SU-DHL-6 (cell line): ENCODE measurements around the gene FLNB.

Experiments used
- H2AFZ ChIP-seq: fragments of 200-600 bp; sonication (generic); 2 replicates; pipeline ENCODE4 v1.6.1; 2014; ENCODE audit warnings: low read depth, mild to moderate bottlenecking, moderate library complexity, mixed read lengths, antibody characterized with exemption, low read length; ENCODE audit not compliant: severe bottlenecking
- H3F3A ChIP-seq: fragments of 200-600 bp; shearing (Covaris generic); 2 replicates; pipeline ENCODE4 v1.6.0; 2016; ENCODE audit warnings: antibody characterized with exemption, mild to moderate bottlenecking; ENCODE audit not compliant: insufficient read depth
- H3K27ac ChIP-seq: fragments of 200-600 bp; sonication (generic); 2 replicates; pipeline ENCODE4 v1.5.1; 2016; ENCODE audit warnings: low read depth, mild to moderate bottlenecking, low read length, moderate library complexity, mixed read lengths
- H3K27me3 ChIP-seq: fragments of 200-600 bp; sonication (generic), shearing (Covaris generic); 2 replicates; pipeline ENCODE4 v1.6.0; 2014; ENCODE audit warnings: mild to moderate bottlenecking, low read length
- H3K36me3 ChIP-seq: fragments of 200-600 bp; sonication (generic); 2 replicates; pipeline ENCODE4 v1.6.1; 2014; ENCODE audit warnings: mild to moderate bottlenecking, low read length, mixed read lengths
- H3K4me2 ChIP-seq: fragments of 300-600, 200-600 bp; shearing (Covaris generic), sonication (generic); 2 replicates; pipeline ENCODE4 v1.6.0; 2014; ENCODE audit warnings: low read length, low read depth, mild to moderate bottlenecking; ENCODE audit not compliant: poor library complexity, severe bottlenecking
- H3K4me3 ChIP-seq: fragments of 200-600 bp; sonication (generic); 2 replicates; pipeline ENCODE4 v1.5.1; 2014; ENCODE audit warnings: antibody characterized with exemption, low read length, mild to moderate bottlenecking, mixed read lengths; ENCODE audit not compliant: insufficient read depth, poor library complexity, severe bottlenecking
- H3K79me2 ChIP-seq: fragments of 200-600 bp; sonication (generic); 2 replicates; pipeline ENCODE4 v1.6.1; 2014; ENCODE audit warnings: mild to moderate bottlenecking, low read length, moderate library complexity; ENCODE audit not compliant: insufficient read depth
- H3K9ac ChIP-seq: fragments of 200-600 bp; sonication (generic); 2 replicates; pipeline ENCODE4 v1.7.0; 2014; ENCODE audit warnings: mild to moderate bottlenecking, low read length
- H3K9me2 ChIP-seq: fragments of 200-600 bp; sonication (generic); replicated peaks from 2 replicates; pipeline ENCODE4 v1.6.1; 2014; ENCODE audit warnings: low read length; ENCODE audit not compliant: insufficient read depth
- H3K9me3 ChIP-seq: fragments of 200-600 bp; sonication (generic); 2 replicates; pipeline ENCODE4 v1.6.1; 2014; ENCODE audit warnings: low read length, mixed read lengths; ENCODE audit not compliant: insufficient read depth
- H4K20me1 ChIP-seq: fragments of 200-600 bp; sonication (generic); 2 replicates; pipeline ENCODE4 v1.6.1; 2014; ENCODE audit warnings: low read depth, mild to moderate bottlenecking, antibody characterized with exemption, low read length, moderate library complexity, mixed read lengths
- CTCF ChIP-seq: fragments of 200-600 bp; sonication (generic); IDR thresholded peaks from one replicate; pipeline ENCODE4 v1.5.1; 2017; ENCODE audit warnings: antibody characterized with exemption, mild to moderate bottlenecking, low read length, moderate library complexity; ENCODE audit not compliant: insufficient read depth, poor library complexity, severe bottlenecking
- EZH2phosphoT487 ChIP-seq: fragments of 200-600 bp; sonication (generic), shearing (Covaris generic); conservative IDR thresholded peaks from 2 replicates; pipeline ENCODE4 v1.6.1; 2018; ENCODE audit warnings: mild to moderate bottlenecking, antibody characterized with exemption, low read length, moderate library complexity, mixed read lengths

FLNB gene

GRCh38 chr3:58191361-58191991 is 183.3 kb downstream of the FLNB start:
- no peak overlapping the region for H3K27ac ChIP-seq
- H3K9ac ChIP-seq = no peak overlapping the region
- TF ChIP-seq CTCF (no peak), EZH2phosphoT487 (no peak)
- no peaks in the 10 kb centered on the region for H3K79me2 ChIP-seq
- no peaks in the 10 kb centered on the region for H3K27me3 ChIP-seq
- no peaks in the 10 kb centered on the region; the same call in 1 of the 2 replicates for H3K36me3 ChIP-seq
- peaks cover 1% of the 10 kb centered on the region for H3F3A ChIP-seq
- H3K4me2 ChIP-seq = no peak overlapping the region
- no peaks in the 10 kb centered on the region for H4K20me1 ChIP-seq
- no peak overlapping the region for H2AFZ ChIP-seq
- no peak overlapping the region for H3K4me3 ChIP-seq
- H3K9me2 ChIP-seq = no peaks in the 10 kb centered on the region
- H3K9me3 ChIP-seq = peaks cover 5% of the 10 kb centered on the region; the same call in 1 of the 2 replicates

DNA sequence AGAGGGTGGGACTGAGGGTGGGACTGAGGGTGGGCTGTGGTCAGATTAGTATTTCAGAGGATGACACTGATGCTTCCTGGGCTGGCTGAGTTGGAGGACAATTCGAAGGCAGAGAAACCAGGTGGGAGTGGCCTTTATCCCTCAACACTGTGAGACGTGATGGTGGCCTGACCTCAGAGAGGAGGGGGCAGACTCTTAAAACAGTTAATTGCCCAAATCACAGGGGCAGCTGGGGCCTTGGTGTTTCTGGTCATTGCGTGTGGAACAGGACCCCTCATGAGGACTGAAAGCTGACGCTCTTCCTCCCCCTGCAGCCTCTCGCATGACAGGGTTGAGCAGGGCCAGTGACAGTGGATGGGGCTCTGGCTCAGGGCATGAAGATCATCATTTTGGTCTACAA is 183.8 kb downstream of the FLNB start:
- Histone ChIP-seq H3K27ac (no peak overlapping the region), H2AFZ (no peak overlapping the region), H3K79me2 (no peaks in the 10 kb centered on the region), H3K4me3 (no peak overlapping the region), H3K36me3 (no peaks in the 10 kb centered on the region; the same call in 1 of the 2 replicates), H3K9me2 (no peaks in the 10 kb centered on the region), H3K9me3 (peaks cover 5% of the 10 kb centered on the region; the same call in 1 of the 2 replicates), H4K20me1 (no peaks in the 10 kb centered on the region), H3K9ac (no peak overlapping the region), H3K27me3 (no peaks in the 10 kb centered on the region), H3K4me2 (no peak overlapping the region), H3F3A (peaks cover 7% of the 10 kb centered on the region)
- TF ChIP-seq EZH2phosphoT487 (no peak), CTCF (no peak)

GRCh38 chr3:58193682-58194407 is 185.6 kb downstream of the FLNB start:
- H3K4me3 ChIP-seq = no peak overlapping the region
- H3K79me2 ChIP-seq = no peaks in the 10 kb centered on the region
- no peak overlapping the region for H3K27ac ChIP-seq
- no peak overlapping the region for H2AFZ ChIP-seq
- no peak overlapping the region for H3K4me2 ChIP-seq
- TF ChIP-seq CTCF (no peak), EZH2phosphoT487 (no peak)
- H3K36me3 ChIP-seq = no peaks in the 10 kb centered on the region; the same call in 1 of the 2 replicates
- peaks cover 7% of the 10 kb centered on the region for H3F3A ChIP-seq
- peaks cover 5% of the 10 kb centered on the region; the same call in 1 of the 2 replicates for H3K9me3 ChIP-seq
- no peaks in the 10 kb centered on the region for H4K20me1 ChIP-seq
- no peaks in the 10 kb centered on the region for H3K27me3 ChIP-seq
- no peak overlapping the region for H3K9ac ChIP-seq
- no peaks in the 10 kb centered on the region for H3K9me2 ChIP-seq
